HuH-7.5 (cell line): ENCODE measurements around the gene DAB2IP.

Experiments
- DNase-seq: peaks from one replicate; pipeline ENCODE4 v3.0.0; 2011; ENCODE audit warnings: low spot score

The DAB2IP gene

DNA sequence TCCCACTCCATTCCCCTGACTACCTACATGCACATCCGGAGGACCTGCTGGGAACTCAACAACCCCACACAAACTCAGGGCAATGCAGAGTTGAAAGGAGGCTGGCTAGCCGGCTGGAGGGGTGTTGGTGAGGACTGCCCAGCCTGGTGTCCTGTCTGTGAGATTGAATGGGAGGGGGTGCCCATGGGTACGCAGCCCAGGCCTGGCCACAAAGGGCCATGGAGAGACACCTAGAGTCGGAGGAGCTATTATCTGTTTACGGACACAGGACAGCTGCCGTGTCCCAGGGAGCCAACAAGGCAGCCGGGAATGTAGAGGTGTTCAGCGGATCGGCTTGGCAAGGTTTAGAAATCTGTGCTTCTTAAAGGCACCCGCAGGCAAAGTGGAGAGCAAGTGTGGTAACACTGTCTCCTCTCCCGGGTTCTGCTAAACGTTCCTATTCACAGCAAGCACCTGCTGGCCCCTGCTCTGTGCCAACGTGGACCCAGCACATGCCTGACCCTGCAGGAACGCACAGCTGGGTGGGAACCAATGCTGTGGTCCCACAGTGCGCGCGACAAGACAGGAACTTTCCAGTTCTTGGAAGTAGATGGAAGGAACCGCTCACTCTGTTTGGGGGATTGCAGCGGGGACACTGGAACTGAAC lies 166.7 kb downstream of the DAB2IP start:
- no peak for DNase-seq

DNA sequence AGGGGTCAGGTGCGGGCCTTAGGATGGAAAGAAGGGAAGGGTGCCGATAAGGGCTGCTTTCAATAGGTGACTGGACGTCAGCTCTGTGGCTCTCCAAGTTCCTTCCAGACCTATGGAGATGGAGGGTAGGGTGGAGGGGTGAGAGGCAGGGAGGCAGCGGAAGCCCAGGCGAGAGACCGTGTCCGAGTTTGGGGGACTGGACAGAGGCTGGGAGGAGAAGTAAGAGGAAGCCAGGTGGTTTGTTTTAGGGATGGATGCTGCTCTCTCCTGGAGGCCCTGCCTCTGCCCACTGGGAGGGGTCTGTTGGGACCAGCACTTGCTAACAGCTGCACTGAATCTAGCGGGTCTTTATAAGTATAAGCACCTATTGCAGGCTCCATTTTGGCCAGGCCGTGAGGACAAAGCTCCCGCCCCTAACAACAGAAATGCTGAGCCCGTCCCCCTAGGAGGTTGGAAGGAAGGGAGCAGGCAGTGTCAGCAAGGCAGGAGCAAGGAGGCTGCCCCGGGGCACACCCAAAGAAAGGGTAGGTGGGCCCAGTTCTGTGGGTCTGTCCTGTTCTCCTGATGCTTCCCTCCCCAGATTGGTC lies 167.5 kb downstream of the DAB2IP start:
- DNase-seq: no peak

DNA sequence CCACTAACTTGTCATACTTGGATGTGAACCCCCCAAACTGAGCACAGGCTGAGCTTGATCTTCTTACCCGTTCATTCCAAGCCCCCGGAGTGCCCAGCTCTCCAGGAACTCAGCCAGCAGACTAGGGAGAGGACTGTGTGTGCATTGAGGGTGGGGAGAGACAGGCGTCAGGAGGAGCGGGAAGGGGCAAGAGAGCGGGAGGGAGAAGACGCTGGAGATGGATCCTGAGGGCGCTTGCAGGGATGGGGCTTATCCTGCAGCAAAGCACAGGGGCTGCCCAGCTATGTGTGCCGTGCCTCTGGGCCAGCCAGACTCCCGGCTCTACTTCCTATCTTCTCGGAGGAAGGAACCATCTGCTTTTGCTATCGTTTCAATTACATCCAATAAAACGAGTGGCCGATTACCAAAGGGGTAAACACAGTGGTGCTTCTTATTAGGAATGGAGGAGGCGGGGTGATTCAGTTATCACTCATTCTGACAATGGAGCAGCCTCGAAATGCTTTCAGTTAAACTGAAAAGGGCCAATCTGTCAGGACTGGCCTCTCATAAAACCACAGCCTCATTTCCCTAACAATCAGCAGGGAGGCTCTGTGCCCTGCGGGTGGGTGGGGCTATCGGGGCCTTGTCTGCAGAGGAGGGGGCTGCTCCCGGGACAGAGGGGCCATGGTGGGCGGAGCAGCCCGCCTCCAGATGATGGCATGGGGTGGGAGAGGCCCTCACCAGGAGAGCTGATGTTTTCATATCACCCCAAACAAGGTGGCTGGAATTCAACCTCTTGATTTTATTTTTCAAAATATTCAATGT lies 168.2 kb downstream of the DAB2IP start:
- DNase-seq: no peak

DNA sequence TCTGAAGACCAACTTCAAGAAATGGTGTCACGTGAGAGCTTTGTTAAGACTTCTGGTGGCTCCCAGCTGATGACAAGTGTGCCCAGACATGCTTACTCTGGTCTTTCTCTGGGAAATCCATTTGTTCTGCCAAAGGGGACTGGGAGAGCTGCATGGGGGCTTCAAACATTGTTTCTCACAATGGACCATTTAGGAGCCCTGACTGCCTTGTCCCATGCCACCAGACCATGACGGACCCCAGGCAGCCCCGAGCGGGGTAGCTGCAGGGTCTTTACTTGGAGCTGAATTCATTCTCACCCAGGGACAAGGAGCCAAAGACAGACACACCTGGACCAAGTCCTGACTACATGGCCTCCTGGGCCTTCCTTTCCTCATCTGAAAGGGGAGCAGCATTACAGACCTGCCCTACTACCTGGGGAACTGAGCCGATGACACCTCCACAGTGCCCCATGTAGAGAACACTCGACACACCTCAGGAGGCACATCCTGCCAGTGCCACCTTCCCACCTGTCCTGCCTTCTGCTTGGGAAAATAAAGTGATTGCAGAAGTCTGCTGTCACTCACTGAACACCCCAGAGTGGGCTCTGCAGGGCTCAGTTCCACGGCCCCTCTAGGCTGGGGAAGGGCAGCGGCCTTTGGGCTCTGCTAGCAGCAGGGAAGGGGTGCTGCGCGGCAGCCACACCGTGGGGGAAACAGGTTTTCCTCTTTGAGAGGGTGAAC lies 169.0 kb downstream of the DAB2IP start:
- DNase-seq: no peak

DNA sequence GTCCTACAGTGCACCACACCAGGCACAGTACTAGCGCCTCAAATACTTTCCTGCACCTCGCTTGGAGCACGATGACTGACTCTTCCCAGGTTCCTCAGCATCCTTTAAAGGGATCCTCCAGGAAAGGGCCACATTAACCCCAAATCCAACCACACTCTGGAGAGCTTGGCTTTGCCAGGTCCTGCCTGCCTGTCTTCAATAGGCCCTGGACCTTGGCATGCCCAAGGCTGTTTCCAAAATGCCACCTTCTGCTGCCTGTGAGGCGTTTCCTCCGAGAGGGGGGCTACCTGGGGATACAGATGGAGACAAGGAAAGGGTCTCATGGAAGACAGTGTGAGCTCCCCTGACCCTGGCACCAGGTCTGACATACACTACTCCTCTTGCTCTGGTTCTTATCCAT lies 169.9 kb downstream of the DAB2IP start:
- no peak for DNase-seq

DNA sequence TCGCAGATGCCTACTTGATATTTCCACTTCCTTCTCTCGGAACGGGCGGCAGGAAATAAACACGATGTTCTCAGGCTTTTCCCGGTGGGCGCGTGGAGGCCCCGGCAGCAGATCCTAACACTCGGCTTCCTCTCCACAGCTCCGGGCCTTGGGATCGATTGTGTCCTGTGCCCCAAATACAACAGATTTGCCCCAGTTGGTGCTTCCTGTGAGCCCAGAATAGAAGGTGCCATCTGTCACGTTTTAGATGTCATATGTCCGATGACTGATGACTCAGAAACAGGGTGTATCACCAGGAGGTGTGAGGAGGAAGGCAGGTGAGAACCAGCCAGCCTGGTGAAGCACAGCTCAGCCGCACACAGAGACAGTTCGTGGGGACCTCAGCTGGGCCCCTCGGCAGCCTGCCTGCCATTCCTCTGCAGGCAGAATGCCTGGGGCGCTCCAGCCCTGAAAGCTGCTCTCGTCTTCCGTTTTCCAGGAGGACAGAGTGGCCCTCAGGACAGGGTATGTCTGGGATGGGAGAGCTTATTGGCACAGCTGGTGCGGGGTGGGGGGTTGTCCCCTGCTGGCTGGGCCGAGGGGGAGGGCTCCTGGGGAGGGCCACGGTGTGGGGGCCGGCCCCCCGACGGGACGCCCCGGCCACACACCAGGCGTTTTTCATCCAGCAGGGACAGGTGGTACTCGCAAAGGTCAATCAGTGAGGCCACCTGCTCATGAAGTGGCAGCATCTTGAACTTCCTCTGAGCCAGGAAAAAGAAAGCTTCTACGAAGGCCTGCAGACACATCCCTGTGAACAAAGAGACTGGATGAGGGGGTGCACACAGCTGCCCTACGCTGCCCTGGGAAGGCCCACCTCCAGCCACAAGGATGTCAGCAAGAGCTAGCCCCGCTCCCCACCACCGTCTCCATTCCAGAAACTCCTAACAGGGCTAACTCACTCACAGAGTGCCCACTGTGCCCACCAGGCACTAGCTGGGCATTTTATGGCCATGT lies 171.0 kb downstream of the DAB2IP start:
- no peak for DNase-seq

DNA sequence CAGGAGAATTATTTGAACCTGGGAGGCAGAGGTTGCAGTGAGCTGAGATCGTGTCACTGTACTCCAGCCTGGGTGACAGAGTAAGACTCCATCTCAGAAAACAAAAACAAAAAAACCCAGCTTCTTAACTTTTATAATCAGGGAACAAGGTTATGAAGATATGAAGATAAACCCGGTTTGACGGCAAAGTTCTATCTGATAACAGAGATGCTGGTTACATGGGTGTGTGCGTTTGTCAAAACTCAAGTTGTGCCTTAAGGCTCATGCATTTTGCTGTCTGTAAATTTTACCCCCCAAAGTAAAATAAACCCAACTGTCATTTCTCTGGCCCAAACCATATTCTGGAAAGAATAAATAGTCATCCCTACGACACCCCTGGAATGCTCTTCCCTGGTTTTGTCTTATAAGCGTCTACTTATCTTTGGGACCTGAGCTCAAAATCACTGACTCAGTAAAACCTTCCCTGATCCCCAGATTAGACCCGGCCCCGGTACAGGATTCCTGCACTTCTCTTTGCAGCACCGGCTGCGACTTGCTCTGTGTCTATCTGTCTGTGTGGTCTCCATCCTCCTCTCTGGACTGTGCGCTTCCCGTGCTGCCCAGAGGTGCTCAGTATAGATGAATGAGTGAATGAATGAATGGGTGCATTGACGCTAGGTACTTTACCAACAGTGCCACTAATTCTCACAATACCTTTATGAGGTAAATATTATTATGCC lies 172.2 kb downstream of the DAB2IP start:
- DNase-seq: no peak

DNA sequence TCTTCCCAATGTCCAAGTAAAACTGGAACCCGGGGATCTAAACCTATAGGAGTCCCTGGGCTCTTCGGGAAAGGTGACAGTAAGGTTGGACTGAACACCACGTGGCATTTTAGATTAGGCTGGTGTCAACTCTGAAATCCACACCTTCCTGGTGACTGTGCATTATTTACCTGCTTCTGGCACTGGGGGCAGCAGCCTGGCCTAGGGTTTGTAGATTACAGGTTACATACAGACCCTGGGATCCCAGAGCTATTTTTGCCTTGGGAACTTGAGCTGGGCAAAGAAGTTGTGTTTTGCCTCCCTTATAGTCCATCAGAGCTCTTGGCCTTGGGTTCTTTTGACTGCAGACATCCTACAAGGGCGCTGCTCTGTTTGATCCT lies 173.2 kb downstream of the DAB2IP start:
- DNase-seq: no peak

DNA sequence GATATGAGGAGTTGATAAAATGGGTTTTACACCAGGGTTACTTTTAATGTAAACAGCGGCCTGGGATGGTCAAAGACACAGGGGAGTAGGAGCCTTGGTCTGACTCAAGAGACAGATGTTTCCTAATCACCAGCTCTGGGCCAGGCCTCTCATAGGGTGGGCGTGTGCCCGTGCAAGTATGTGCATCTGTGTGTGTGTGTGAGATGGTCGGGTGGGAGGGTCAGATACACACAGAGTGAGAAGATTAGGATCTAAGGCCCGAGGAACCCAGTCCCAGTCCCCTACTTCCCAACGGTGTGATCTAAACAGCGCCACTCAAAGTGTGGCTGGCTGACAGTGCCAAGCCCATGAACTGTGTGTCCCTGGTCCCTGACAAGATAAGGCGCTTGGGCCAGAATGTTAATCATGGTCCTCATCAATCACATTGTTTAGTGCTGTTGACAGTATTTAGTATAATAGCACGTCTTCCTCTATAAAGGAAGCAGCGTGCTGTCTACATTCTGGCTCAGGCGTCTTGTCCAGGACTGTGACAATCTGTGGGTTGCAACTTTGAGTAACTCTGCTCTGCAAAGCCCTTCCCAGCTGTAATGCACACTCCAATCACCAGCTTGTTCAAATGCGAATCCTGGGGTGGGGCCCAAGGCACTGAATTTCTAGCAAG lies 173.7 kb downstream of the DAB2IP start:
- DNase-seq: no peak

DNA sequence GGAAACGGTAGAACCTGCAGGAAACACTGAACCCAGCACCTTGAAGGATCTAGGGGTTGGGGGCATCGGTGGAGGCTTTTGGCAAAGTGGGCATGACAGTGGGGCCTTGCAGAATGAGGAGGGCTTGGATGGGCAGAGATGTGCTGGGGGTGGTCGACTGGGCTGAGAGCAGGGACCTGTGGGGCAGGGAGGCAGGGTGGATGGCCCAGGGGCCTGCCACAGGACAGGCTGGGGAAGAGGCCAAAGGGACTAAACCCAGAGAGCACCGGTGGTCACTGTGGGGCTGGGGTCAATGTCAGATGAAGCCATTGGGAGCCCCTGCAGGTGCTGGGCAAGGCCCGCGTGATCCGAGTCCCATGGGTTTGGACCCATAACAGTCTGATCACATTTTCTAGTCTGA lies 175.3 kb downstream of the DAB2IP start:
- no peak for DNase-seq

DNA sequence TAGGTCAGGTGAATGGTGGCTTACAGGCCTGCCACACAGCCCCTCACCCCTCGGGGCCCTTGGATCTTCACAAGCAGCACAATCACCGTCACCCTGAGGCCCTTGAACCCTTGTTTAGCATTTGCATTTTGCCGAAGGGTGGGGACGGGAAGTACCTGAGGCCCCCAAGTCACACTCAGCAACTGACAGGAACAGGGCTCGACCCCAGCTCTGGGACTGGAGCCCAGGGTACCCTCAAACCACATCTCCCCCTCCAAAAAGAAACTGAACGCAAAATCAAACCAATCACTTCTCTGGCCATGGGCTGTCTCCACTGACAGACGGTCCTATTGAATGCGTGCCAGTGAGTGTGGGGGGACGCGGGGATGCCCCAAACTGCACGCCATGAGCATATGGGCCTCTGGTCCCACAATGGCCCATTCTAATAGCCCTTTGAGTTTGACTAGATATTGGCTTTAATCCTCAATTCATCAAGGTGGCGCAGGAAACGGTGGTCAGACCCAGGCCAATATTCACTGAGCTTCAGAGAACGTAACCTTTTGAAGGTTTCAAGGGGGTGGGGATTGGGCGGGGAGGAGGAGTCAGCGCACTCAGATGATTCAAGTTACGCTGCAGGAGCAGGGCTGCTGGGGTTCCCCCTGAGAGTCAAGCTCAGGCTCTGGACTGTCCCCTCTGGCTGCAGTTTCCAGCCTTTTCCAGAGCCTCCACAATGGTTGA lies 176.0 kb downstream of the DAB2IP start:
- no peak for DNase-seq

DNA sequence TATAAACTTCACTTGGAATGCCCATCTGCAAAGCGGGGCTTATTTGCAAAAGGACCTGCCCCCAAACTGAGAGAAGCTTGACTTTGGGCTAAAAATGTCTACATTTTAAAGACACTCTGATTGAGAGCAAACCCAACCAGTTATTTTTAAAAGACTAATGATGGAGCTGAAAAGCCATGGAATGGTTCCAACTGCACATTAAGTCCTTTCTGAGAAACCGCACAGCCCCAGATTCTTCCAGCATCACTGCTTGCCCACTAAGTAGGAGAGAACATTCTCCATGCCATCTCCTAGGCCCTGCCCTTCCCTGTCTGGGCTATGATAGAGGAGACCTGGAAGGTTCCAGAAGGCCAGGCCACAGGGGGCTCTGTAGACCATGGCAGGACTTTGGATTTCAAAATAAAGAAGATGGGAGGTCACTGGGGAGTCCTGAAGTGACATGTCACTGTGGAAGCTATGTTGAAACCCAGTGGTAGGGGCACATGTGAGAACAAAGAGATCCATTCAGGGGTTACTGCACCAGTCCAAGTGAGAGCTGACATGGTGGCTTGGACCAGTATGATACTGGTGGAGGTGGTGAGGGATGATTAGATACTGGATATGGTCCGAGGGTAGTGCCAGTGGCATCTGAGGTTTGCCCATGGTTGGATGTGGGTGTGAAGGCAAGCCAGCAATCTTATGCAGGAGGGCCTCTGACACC lies 179.2 kb downstream of the DAB2IP start:
- DNase-seq: no peak

DNA sequence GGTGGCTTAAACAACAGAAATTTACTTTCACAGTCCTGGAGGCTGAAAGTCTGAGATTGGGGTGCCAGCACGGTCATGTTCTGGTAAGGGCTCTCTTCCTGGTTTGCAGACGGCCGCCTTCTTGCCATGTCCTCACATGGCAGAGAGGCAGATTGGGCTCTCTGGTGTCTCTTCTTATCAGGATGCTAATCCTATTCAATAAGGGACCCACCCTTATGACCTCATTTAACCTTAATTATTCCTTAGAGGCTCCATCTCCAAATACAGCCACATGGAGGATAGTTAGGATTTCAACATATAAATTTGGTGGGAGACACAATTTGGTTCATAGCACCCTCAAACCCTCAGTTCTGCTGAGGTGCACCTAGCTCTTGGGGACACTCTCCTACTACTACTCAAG lies 180.4 kb downstream of the DAB2IP start:
- no peak for DNase-seq

DNA sequence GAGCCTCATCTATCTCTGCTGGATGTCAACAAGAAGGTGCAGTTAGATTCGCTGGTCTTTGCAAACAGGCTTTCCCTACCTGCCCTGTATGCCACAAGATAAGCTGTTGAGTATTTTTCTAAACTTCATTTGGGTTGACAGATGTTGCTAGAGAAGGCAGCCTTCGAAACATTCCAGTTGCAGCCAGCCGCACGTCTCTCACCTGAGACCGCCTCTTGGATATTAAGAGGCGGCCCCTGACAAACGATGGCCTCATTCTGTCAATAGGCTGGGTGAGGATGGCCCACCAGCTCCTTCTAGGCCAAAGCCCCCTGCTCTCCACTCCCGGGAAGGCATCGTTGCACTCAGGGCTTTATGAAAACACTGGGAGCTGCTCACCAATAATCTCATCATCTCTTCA lies 181.6 kb downstream of the DAB2IP start:
- no peak for DNase-seq
